ENCODE measurements around the gene TPD52L1.

GRCh38 chr6:125212377-125212776 is 58.8 kb downstream of the TPD52L1 start:
- no peak for TF ChIP-seq CTCF (IDR thresholded peaks at IDR 0.05)
- TF ChIP-seq EZH2 (IDR thresholded peaks at IDR 0.05; ENCODE audit: borderline replicate concordance, insufficient read depth, low read depth, low read length, poor library complexity, severe bottlenecking), result no peak
